ENCODE results near the gene CPNE4. TPM values are rescaled to one million over a fixed set of nuclear protein-coding genes. Genes with fewer than 3 reads are reported as not detected.

Gene CPNE4
- total RNA-seq, 4 donors from 2014 or later = not detected

DNA sequence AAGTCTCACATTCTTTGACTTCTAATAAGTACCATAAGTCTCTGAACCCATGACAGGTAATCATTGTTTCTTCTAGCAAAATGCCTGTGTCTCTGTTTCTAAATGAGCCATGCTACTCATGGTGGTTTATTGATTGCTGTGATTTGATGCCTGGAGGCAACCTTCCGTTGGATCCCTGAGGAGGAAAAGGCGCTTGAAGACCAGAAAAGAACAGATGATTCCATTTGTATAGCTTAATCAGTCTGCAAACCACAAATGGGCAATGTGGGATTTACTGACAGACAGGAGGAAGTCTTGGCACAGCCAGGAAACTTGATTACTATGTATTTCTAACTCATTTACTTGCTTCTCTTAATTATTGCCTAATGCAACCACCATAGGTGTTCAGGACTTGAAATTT is 428.9 kb downstream of the CPNE4 start:
- in situ Hi-C loops (cut with MboI; ENCODE audit: low sequenced_read_pairs in 4 of 4) = no loop called here
- DNase-seq (no peak), ATAC-seq (no peak)
- TF ChIP-seq POLR2A (IDR thresholded peaks at IDR 0.05) = no peak
- TF ChIP-seq CTCF (IDR thresholded peaks at IDR 0.05 in 4 of 5, conservative IDR thresholded peaks at IDR 0.05 in 1 of 5) = no peak
- H3K9me3 ChIP-seq = no peaks in the 10 kb centered on the region
- no peak overlapping the region for H3K4me3 ChIP-seq
- H3K27me3 ChIP-seq = no peaks in the 10 kb centered on the region
- no peak overlapping the region for H3K27ac ChIP-seq
- H3K36me3 ChIP-seq = no peaks in the 10 kb centered on the region
- intact Hi-C loops (cut with DNase I; ENCODE audit: low total_unique reads) = no loop called here
- H3K4me1 ChIP-seq = no peaks in the 10 kb centered on the region

DNA sequence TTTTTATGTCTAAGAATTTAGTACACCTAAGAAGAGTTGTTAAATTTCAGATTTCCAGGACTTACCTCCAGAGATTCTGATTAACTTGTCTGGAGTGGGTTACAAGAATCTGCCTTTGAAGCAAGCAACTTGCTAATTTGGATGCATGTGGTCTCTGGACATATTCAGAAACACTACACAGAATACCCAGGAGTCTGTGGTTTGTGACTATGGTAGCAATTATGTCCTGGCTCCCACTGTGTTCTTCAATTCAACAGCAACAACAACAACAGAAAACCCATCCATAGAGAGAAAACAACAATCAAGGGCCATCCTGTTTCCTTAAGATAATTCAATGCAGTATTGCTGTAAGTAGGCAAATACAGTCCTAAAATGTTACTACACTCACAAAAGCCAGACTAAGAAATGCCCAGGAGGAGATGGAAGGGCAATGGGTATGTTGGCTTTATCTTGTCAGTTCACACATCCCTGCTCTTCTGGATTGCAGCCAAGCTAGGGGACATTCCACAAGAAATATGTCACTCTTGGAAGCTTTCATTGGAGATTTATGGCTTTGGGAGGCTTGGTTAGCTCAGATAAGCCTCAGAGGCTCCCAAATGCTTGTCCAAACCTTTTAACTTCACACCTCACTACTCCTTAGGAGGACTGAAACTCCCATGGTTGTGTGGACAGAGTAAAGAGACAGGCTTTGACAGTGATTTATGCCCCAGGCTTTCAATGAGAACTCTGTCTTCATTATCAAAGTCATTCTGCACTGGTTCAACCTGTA is 432.6 kb downstream of the CPNE4 start:
- DNase-seq (no peak), ATAC-seq (no peak)
- in situ Hi-C loops (cut with MboI; ENCODE audit: low sequenced_read_pairs in 4 of 4) (no loop called here), intact Hi-C loops (cut with DNase I; ENCODE audit: low total_unique reads) (no loop called here)
- Histone ChIP-seq H3K4me3 (no peak overlapping the region), H3K27ac (no peak overlapping the region), H3K27me3 (no peaks in the 10 kb centered on the region), H3K36me3 (no peaks in the 10 kb centered on the region), H3K4me1 (no peaks in the 10 kb centered on the region), H3K9me3 (no peaks in the 10 kb centered on the region)
- TF ChIP-seq CTCF (IDR thresholded peaks at IDR 0.05 in 4 of 5, conservative IDR thresholded peaks at IDR 0.05 in 1 of 5) = no peak

GRCh38 chr3:131597816-131598215 is 437.0 kb downstream of the CPNE4 start:
- ATAC-seq = no peak
- Histone ChIP-seq H3K27ac (no peak overlapping the region), H3K36me3 (no peaks in the 10 kb centered on the region), H3K4me3 (no peak overlapping the region), H3K4me1 (no peaks in the 10 kb centered on the region), H3K9me3 (no peaks in the 10 kb centered on the region), H3K27me3 (no peaks in the 10 kb centered on the region)
- in situ Hi-C loops (cut with MboI; ENCODE audit: low sequenced_read_pairs in 4 of 4) = no loop called here
- intact Hi-C loops (cut with DNase I; ENCODE audit: low total_unique reads) = no loop called here
- no peak for DNase-seq
- TF ChIP-seq POLR2A (IDR thresholded peaks at IDR 0.05) = no peak
- no peak for TF ChIP-seq CTCF (IDR thresholded peaks at IDR 0.05 in 4 of 5, conservative IDR thresholded peaks at IDR 0.05 in 1 of 5)

DNA sequence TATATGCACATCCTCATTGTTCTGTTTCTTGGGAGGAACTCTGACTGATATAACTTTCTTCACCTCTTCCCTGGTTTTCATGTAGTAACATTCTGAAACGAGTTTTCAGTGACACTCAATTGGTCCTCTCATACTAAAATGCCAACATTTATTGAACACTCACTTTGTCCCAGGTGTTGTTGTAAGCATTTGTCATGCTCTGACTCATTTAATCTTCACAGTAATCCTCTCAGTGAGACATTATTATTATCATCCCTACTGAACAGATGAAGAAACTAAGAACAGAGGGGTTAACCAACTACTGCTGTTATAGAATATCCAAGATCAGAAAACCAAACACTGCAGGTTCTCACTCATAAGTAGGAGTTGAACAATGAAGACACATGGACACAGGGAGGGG is 437.9 kb downstream of the CPNE4 start:
- TF ChIP-seq POLR2A (IDR thresholded peaks at IDR 0.05) (no peak), CTCF (IDR thresholded peaks at IDR 0.05 in 4 of 5, conservative IDR thresholded peaks at IDR 0.05 in 1 of 5) (no peak)
- H3K27ac ChIP-seq = no peak overlapping the region
- DNase-seq (no peak), ATAC-seq (no peak)
- H3K36me3 ChIP-seq = no peaks in the 10 kb centered on the region
- no peaks in the 10 kb centered on the region for H3K27me3 ChIP-seq
- in situ Hi-C loops (cut with MboI; ENCODE audit: low sequenced_read_pairs in 4 of 4) = no loop called here
- no peaks in the 10 kb centered on the region for H3K9me3 ChIP-seq
- intact Hi-C loops (cut with DNase I; ENCODE audit: low total_unique reads) = no loop called here
- no peaks in the 10 kb centered on the region for H3K4me1 ChIP-seq
- no peak overlapping the region for H3K4me3 ChIP-seq
